ENCODE measurements around the gene MTHFR. TPM values are rescaled to one million over a fixed set of nuclear protein-coding genes. Genes with fewer than 3 reads are reported as not detected.

MTHFR gene
- total and polyA plus RNA-seq, 2 of the 8 experiments (the other 6 are each of a cell fraction or from before 2014, with no cell fraction given), result 8.7 to 18.5 TPM

- H2BK12ac ChIP-seq (ENCODE audit: low read depth, low read length), result peak overlapping the region; percentile 51; the same call in 1 of the 2 replicates
- no peak overlapping the region for H4K91ac ChIP-seq (replicated peaks; ENCODE audit: insufficient read length, low read length)
- peaks cover 4 to 29% (median 8%) of the 10 kb centered on the region in 4 experiments for H3K4me1 ChIP-seq (replicated peaks in 1 of 4; ENCODE audit: control insufficient read depth in 3 of 4, insufficient read depth in 4 of 4, low read length in 3 of 4)
- H3K23me2 ChIP-seq (ENCODE audit: low read depth, low read length), result peaks cover 10% of the 10 kb centered on the region
- TF ChIP-seq USF2 (IDR thresholded peaks at IDR 0.05; ENCODE audit: low read length) (no peak), RXRA (IDR thresholded peaks at IDR 0.05; ENCODE audit: insufficient read depth, low read depth, low read length) (no peak), FOSL1 (IDR thresholded peaks at IDR 0.05; ENCODE audit: insufficient read depth, low read depth, low read length) (no peak), CREB1 (IDR thresholded peaks at IDR 0.05) (no peak), POU5F1 (IDR thresholded peaks at IDR 0.05; ENCODE audit: low read depth, low read length) (no peak), EZH2 (IDR thresholded peaks at IDR 0.05; ENCODE audit: low read depth, low read length, severe bottlenecking) (no peak), TEAD4 (IDR thresholded peaks at IDR 0.05; ENCODE audit: low read depth, low read length) (no peak), ATF3 (IDR thresholded peaks at IDR 0.05; ENCODE audit: insufficient read depth, low read depth, low read length) (no peak), MAFK (IDR thresholded peaks at IDR 0.05; ENCODE audit: low read depth, low read length) (no peak), CHD1 (IDR thresholded peaks at IDR 0.05; ENCODE audit: low read depth, low read length) (no peak)
- H3K27me3 ChIP-seq (replicated peaks in 1 of 4; ENCODE audit: control insufficient read depth in 3 of 4, extremely low read depth in 1 of 4, insufficient read depth in 3 of 4, low read length in 3 of 4), result no peaks in the 10 kb centered on the region
- H3K56ac ChIP-seq (replicated peaks; ENCODE audit: insufficient read length, low read depth, low read length), result no peak overlapping the region
- H3K23ac ChIP-seq (ENCODE audit: insufficient read length), result no peak overlapping the region
- DNase-seq (ENCODE audit: low read depth in 1 of 2, low spot score in 2 of 2) (no peak), FAIRE-seq (no peak)
- H2BK15ac ChIP-seq (ENCODE audit: low read length), result no peak overlapping the region
- H4K5ac ChIP-seq (ENCODE audit: insufficient read length, low read depth, low read length), result no peak overlapping the region
- POLR2A ChIA-PET (ENCODE audit: partially characterized antibody), result interaction anchor here (0.7 to 5.1 kb wide), 16 partner anchors 8 to 452 kb away, joined by 3 to 35 read pairs (median 6); partner anchors contain the start of genes DRAXIN, FBXO2, FBXO6 and MAD2L2
- H3K27ac ChIP-seq (ENCODE audit: low read depth, low read length), result no peak overlapping the region
- H2AK5ac ChIP-seq (ENCODE audit: low read depth, low read length), result no peak overlapping the region
- H3K18ac ChIP-seq (ENCODE audit: extremely low read depth, low read length), result no peak overlapping the region
- WGBS, 2 experiments (ENCODE audit: extremely low coverage in 1 of 2, insufficient coverage in 1 of 2, insufficient read length in 1 of 2, insufficient replicate concordance in 2 of 2, low coverage in 1 of 2, low lambda C conversion rate in 2 of 2, missing lambda C conversion rate in 1 of 2), result 93% methylated on average over 2 of the region's 2 CpGs; no CpG with 5 or more reads in 1 of the 2 experiments
- no peak overlapping the region for H3K4me3 ChIP-seq (ENCODE audit: extremely low read depth in 1 of 4, insufficient read depth in 2 of 4, low read depth in 3 of 4, low read length in 4 of 4)
- H3K79me2 ChIP-seq (ENCODE audit: control insufficient read depth in 1 of 2, insufficient read depth in 2 of 2, low read length in 2 of 2), result peaks cover 0 to 9% of the 10 kb centered on the region in 2 experiments; a peak in 1 of 4 replicates
- no peak overlapping the region for H4K8ac ChIP-seq (ENCODE audit: extremely low read depth, insufficient read depth, low read length)
- peaks cover 2% of the 10 kb centered on the region; the same call in 1 of the 2 replicates for H3K79me1 ChIP-seq (ENCODE audit: low read depth, low read length)
- H2BK120ac ChIP-seq (replicated peaks; ENCODE audit: low read depth, low read length), result no peak overlapping the region
- H3K4ac ChIP-seq (replicated peaks; ENCODE audit: insufficient read length, low read depth, low read length), result no peak overlapping the region
- H2AFZ ChIP-seq (ENCODE audit: low read length), result no peak overlapping the region
- no peaks in the 10 kb centered on the region for H3K36me3 ChIP-seq (ENCODE audit: control insufficient read depth in 2 of 4, insufficient read depth in 4 of 4, low read length in 3 of 4)
- no peak overlapping the region for H2BK20ac ChIP-seq (ENCODE audit: low read length)
- no peaks in the 10 kb centered on the region for H3K9me3 ChIP-seq (ENCODE audit: insufficient read depth in 2 of 2, low read depth in 1 of 2, low read length in 1 of 2)
- CTCF ChIA-PET (ENCODE audit: partially characterized antibody), result interaction anchor here (1.1 to 3.6 kb wide), 6 partner anchors 11 to 85 kb away, joined by 3 to 21 read pairs (median 4); no protein-coding TSS in a partner anchor
- no peak overlapping the region for H3K9ac ChIP-seq (replicated peaks in 1 of 4; ENCODE audit: extremely low read depth in 1 of 4, low read depth in 3 of 4, low read length in 3 of 4)
- H4K20me1 ChIP-seq (replicated peaks in 1 of 2; ENCODE audit: control insufficient read depth in 1 of 2, insufficient read depth in 2 of 2, low read length in 2 of 2), result peaks cover 0 to 2% of the 10 kb centered on the region in 2 experiments
- peak overlapping the region; percentile 7 to 96; a peak in 1 of 4 replicates for H3K4me2 ChIP-seq (ENCODE audit: insufficient read depth in 1 of 2, low read depth in 2 of 2, low read length in 2 of 2)
- no peak overlapping the region for H3K14ac ChIP-seq (ENCODE audit: insufficient read length)
- peak overlapping the region; percentile 37; the same call in 1 of the 2 replicates for H2BK5ac ChIP-seq (ENCODE audit: low read depth, low read length)
These were observed 67.7 kb downstream of the MTHFR start for GRCh38 chr1:11738096-11738495.

Measured in H1 (cell line).